Cerebellar cortex (tissue), 1 donor: ENCODE measurements around the gene ABCC8.

Experiments
- DNase-seq: peaks from one replicate; pipeline ENCODE4 v3.0.0-alpha.2; 2015; ENCODE audit warnings: low spot score

ABCC8 gene

DNA sequence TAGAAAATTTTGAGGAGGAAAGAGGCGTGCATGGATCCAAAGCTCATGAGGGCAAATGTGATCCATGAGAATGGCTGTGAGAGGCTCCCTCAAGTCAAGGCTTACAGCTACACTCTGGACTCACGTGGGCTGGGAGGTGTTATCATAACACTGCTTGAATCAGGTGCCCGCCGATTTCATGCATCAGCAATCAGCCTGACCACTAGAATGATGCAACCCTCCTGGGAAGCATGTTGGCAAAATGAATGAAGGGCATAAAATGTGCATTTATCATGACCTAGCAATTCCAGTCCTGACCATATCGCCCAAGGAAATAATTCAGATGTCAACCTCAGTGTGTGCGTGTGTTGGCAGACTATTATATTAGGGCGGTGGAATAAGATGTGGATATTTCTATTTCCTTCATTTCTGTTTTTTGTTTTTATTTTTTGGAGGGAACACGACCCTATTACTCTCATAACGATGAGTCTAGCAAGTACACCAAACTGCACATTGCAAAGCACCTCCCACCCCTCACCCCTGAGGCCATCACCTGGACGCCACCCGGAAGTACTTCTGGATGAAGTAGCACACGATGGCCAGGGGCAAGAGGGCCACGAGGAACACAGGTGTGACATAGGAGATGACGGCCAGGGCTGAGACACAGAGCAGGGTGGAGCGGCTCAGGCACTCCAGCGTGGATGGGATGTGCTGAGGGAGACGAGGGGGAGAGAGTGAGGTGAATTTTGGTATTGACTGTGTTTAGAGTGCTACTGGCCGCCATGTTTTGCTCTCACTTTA is 72.5 kb downstream of the ABCC8 start:
- DNase-seq = no peak

DNA sequence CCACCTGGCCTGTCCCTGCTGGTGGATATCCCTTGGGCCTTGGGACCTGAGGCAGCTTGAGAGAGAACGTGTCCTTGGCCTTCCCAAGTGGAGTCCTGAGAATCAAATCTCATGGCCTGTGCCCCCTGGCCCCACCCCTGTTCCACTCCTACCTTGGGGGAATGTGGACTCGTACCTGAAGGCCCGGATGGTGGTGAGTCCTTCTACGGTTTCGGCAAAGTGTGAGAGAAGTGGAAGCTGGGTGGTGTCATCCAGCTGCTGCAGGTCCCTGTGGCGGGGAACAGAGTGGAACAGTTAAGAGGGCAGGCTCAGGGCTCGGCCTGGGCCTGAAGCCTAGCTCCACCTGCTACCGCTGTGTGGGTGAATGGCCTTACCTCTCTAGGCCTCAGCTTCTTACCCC is 74.2 kb downstream of the ABCC8 start:
- no peak for DNase-seq

DNA sequence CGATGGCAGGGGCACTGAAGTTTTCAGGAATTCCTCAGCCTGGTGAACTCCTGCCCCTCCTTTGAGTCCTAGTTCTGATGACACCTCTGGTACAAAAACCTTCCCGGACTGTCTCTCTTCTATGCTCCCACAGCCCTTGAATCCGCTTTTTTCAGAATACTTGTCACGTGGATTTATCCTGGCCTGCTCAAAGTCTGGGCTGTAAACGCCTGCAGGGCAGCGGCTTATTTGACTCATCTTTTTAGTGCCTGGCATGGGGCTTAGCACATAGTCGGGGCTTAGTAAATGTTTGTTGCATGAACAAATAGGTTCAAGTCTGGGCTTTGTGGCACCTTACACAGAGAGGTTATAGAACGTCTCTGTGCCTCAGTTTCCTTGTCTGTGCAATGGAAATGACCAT is 74.8 kb downstream of the ABCC8 start:
- no peak for DNase-seq

DNA sequence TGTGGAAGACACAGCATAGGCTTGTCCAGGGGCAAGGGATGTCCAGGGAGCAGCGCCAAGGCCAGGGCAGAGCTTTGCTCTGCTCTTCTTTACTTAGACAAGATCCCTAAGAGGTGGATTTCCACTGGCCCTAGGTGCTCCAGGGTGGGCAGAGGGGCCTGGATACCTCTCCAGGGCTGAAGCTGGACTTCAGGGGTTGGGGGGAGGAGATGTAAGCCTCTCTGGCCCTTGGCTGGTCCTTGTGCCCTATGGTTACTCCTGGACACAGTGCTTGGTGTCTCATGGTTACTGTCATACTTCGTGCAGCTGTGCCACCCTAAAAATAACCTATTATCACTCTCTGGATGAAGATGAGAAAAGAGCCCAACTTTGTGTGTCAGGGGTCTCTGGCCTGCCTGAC is 75.3 kb downstream of the ABCC8 start:
- no peak for DNase-seq

DNA sequence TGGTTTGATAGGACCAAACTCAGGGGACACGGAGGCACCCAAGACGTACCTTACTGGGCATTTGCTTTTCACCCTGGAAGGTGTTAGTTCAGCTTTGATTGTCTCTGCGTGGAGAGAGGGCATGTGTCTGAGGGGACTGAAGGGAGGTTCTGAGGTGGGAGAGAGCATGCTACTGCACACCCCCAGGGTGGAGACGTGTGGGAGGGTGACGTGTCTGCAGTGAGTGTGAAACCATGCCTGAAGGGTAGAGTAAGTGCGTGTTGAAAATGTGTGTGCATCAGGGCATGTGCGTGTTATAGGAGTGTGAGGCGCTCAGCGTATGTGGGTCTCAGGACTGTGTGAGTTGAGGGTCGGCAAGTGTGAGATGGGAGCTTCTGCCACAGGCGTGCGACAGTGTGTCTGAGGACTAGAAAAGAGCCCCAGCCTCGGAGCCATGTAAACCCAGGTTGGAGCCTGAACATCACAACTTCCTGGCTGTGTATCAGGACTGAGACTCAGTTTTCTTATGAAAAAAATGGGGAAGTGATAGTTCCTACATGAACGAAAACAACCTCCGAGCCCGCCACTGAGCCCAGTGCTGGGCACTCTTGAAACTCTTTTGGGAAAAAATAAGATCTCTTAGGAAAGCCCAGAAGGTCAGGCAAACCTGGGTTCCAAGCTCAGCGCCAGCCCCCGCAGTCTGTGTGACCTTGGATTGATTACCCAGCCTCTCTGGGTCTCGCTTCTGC is 76.4 kb downstream of the ABCC8 start:
- no peak for DNase-seq

DNA sequence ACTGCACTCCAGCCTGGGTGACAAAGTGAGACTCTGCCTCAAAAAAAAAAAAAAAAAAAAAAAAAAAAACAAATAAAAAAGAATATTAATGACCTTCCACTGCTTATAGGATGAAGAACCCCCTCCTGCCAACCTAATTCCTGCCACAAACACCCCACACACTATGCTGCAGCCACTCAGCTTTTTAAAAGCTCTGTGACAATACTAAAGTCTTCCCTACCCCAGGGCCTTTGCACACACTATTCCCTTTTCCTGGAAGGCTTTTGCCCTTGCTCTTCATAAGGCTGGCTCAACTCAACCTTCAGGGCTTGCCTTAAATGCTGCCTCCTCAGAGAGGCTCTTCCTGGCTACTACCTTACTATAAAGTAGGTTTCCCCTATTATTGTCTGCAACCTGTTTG is 77.4 kb downstream of the ABCC8 start:
- DNase-seq = no peak

DNA sequence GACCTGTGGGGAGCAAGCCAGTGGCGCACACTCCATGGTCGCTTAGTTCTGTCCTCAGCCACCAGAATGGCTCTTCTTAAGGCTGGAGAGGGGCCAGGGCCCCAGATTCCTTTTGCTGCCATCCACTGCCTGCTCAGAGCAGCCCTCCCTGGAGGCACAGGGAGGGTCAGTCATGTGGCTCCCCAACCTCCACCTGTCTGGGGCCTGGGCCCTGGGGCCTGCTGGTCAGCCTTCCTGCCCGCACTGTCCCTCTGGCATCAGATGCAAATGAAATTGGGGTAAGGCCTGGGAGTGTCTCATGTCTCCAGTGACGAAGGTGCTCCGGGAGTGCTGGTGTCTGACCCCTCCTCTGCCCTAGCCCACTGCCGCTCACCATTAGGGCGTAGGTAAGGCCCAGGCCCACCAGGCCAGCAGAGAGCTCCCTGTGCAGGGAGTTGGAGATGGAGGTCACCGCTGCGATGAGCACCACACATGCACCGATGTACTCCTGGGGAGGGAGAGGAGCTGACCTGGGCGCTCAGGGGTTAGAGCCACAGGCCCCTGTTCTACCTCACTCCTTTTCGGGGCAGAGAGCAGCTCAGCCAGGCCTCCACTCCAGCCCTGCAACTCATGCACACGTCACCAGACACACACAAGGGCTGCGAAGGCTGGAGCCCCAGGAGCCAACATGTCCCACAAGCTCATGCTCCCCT is 79.2 kb downstream of the ABCC8 start:
- DNase-seq = no peak

DNA sequence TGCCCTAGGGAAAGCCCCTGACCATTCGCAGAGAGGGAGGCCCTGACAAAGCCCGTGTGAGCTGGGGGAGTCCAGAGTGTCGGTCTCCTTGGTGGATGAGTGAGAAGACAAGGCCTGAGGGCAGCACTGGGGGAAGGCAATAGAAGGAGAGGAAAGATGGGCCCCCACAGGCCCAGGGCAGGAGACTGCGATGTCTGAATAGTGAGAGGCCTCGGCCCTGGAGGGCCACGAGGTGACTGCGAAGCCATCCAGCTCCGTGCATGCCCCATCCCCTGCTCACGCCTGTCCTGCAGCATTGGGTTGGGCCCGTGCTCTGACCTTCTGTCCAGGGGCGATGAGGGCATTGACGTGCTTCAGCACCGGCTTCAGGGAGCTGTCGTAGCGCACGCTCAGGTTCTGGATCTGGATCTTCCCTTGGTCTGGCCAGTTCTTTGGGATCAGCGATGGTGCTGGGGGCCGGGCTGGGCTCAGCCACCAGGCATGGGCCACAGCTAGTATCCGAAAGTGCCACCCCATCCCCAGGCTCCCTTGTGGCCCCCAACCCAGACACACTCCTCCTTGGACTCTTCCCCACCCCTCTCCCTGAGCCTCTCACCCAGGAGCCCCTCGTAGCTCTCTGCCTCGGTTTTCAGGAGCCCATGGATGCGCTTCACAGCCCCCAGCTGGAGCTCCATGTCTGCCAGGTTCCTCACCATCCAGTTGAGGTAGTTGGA is 79.9 kb downstream of the ABCC8 start:
- no peak for DNase-seq

DNA sequence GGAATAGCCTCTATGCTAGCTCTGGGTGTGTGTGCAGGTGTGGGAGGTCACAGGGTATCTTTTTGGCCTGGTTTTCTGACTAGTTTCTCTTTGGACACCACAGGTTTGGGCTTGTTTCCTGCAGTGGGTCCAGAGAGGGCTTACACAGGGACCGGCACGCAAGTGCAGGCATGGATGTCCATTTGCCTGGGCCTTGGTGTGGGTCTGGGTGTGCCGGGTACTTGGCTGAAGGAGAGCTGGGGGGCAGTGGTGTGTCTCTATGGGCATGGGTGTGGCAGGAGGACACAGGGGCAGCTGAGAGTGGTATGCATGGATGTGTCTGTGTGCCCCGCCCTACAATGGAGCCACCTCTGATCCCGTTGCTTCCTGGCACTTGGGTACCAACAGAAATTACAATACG is 80.7 kb downstream of the ABCC8 start:
- no peak for DNase-seq

DNA sequence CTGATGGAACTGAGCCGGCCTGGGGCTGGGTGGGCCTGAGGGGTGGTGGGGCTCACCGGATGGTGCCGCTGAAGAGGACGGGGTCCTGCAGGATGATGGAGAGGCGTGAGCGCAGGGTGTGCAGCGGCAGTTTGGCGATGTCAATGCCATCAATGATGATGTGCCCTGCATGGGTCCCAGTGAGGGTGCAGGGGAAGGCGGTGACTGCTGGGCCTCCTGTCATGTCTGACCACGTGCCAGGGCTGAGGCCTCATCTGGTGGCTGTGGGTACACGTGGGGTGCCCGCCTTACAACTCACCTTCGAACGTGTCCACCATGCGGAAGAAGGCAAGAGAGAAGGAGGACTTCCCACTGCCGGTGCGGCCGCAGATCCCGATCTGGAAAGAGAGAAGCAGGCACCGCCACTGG is 81.1 kb downstream of the ABCC8 start:
- no peak for DNase-seq

DNA sequence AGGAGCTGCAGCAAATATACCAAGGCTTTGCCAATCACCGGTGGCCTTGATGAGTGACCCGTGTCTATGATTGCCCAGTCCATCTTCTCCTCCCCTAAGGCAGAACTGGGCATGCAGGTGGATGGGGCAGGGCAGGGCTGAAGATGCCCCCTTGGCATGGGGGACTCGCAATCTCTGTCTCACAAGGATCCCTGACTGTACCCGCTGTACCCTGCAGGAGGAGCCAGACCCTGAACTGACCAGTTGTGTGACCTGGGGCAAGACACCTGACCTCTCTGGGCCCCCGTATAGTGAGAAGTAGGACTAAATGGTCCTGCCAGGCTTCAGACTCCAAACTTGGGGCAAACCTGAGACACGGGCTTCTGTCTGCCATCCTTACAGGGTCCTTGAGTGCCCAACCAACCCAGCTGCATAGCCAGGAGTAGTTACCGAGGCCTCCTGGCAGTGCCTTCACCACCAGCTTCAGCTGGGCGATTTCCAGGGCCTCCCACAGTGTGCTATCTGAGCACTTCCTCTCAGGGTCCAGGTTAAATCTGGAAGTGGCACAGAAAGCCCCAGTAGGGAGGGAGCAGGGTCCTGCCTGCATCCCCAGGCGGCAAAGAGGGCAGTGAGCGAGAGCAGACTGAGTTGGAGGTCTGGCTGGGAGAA is 81.8 kb downstream of the ABCC8 start:
- DNase-seq = no peak

DNA sequence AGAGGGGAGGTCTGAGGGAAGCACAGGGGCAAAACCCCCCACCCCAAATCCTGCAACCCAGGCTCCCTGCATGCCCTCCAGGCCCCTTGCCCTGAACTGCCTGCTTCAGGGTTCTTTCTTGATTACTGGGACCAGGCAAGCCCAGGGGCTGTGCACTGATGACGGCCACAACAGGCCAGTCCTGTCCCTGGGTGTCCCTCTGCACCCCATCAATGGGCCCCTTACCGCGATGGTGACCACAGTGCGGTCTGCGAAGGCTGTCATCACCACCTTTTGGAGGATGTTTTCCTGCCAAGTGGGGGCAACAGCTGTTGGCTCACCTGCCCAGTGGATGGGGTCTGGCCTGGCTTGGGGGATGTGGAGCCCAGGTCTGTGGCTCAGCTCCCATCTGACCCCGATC is 83.2 kb downstream of the ABCC8 start:
- DNase-seq = no peak

DNA sequence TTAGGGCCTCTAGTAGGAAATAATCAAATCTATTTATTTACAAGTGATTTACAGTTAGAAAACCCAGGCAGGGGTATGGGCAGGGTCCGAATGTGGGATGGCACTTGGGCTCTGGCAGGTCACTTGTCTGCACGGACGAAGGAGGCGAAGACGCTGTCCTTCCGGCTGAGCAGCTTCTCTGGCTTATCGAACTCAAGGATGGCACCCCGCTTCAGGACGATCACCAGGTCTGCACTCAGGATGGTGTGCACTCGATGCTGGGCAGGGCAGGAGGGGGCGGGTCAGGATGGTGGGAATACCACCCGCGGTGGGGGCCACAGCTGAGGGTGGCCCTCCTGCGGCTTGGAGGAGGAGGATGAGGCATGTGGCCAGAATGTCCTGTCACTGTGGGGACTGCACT is 83.8 kb downstream of the ABCC8 start:
- no peak for DNase-seq

DNA sequence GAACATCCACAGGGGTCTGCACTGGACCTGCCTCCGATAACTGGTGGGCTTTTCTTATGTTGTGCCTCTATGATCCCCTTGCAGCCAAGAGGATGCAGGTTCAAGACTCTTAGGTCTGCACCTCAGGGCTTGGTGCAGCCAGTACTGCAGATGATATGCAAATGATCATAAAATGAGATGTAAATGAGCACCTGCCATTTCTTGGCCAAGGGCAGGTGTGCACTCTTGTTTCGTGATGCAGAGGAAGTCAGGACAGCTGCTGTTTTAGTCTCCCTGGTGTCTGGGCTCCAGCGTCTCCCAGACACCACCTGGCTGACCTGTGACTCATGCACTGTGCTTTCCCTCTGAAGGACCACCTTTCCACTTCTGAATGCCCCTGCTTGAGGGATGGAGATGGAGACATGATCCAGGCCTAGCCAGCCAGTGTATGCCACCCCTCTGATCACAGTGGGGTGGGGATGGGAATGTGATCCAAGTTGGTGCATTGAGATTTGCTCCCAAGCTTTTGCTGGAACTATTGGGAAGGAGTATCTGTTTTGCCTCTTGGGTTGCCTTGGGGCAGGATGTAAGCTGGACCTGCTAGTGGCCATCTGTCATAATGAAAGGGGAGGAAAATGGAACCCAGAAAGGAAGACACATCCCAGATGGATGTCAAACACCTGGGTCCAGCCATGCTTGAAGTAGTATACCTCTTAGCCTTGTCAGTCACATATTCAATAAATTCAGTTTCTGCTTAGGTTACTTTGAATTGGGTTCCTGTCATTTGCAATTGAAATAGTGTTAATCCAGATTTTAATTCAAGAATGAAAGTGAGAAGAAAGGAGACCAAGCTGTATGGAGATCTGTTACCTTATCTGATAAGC is 84.9 kb downstream of the ABCC8 start:
- no peak for DNase-seq

DNA sequence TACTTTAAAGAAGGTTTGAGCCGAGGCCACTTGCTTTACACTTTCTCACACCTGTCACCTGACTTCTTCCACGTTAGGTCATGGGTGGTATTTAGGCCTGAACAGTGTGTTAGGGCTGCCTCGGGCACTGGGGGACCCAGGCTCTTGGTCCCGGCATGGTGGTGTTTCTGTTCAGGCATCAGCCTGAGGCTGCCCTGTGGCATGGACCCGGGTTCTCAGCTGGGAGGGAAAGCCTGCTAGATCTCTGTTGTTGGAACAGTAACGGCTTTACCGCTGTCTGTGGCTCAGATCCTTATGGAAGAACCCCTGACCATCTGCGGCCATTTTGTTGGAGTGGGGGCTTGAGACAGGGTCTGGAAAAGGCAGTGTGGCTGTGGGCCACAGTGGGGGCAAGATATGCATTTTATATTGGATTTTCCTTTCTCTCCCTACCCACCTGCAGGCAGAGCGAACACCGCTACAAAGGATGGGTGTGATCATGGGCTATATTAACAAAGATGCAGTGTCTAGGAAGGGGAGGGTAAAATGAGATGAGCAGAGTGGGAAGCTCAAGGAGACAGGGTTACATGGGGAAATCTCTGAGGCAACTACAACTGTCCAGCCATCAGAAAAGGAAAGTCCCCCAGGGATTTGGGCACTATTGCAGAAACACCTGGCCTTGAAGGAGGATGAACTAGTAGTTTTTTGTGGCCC is 86.5 kb downstream of the ABCC8 start:
- no peak for DNase-seq

DNA sequence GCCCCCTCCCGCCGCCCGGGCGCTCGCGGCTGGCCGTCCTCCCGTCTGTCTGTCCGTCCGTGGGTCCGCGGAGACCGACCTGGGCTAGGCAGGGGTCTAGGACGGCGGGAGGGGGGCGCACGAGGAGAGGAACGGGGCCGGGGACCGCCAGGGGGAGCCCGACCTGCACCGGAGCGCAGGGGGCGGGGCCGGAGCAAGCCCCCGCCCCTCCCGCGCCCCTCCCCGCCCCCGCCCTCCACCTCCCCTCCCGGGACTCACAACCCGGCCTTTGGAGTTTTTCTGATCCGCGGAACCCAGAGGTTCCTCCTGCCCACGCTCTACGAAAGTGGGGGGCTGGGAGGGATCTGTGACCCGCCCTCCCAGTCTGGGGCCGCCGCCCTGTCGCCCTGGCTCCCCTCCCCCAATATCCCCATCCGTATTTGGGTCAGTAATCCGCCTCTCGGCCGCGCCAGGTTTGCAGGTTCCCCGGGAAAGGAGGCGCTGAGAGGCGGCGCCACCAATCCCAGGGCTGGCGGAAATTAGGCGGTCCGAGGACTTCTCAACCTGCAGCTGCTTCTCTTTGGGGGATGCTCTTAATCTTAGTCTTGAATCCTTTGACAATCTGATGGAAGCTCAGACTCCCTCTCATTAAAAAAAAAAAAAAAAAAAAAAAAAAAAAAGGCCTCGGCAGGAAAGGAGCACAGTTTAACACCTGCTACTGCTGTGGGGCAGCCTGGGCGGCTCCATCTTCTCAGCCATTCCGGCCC is 87.3 kb downstream of the ABCC8 start:
- peak; percentile 90 for DNase-seq

DNA sequence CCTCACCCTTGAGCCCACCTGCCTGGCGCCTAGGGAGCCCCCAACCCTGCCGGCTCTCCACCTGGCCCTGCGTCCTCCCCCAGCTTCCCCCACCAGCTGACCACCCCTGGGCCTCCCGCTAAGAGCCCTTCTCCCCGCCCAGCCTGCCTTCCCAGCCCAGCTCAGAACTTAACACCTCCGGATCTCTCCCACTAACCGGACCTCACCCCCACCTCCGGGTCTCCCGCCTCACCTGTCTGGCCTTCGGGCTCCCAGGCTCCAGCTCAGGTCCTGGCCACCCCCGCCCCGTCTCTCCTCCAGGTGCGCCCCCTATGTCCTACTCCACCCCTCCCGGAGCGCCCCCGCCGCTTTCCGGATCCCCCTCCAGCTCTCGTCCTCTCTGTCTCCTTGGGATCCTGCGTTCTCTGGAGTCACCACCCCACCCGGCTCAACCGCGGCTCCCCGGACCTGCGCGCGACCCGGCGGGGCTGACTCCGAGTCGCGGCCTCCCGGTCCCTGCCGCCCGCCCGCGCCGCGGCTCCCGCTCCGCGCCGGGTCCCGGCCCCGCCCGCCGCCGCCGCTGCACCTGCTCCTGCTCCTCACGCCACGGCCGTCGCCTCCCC is 87.9 kb downstream of the ABCC8 start, which contains the start of gene KCNJ11:
Gene KCNJ11 (minus strand): TSS at position 51 of the 602 bp plus-strand sequence. CDS start 568 bp downstream, outside the sequence.
- peak; percentile 26 for DNase-seq

DNA sequence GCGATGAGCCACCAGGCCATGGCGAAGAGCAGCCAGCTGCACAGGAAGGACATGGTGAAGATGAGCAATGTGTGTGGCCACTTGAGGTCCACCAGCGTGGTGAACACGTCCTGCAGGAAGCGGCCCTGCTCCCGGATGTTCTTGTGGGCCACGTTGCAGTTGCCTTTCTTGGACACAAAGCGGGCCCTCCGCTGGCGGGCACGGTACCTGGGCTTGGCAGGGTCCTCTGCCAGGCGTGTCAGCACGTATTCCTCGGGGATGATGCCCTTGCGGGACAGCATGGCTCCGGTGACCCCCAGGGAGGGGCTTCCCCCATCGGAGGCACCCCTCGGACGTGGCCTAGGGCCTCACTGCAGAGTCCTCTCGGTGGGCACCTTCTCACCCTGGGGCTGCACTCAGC is 88.8 kb downstream of the ABCC8 start:
- DNase-seq = no peak

DNA sequence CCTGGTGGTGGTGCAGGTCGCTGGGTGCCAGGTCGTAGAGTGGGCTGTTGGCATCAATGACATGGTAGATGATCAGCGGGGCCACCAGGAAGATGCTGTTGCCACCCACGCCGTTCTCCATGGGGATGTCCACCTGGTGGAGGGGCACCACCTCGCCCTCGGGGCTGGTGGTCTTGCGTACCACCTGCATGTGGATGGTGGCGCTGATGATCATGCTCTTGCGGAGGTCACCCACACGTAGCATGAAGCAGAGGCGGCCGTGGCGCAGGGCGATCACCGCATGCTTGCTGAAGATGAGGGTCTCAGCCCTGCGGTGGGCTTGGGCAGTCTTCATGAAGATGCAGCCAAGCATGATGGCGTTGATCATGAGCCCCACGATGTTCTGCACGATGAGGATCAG is 89.4 kb downstream of the ABCC8 start:
- no peak for DNase-seq
